GM23338 (cell line): ENCODE results near the gene MYBPC2. TPM values are rescaled to one million over a fixed set of nuclear protein-coding genes. Genes with fewer than 3 reads are reported as not detected.

Experiments used
- ATAC-seq: fragments of 200-7000 bp; cut with Tn5 transposase; 3 replicates; pipeline ENCODE4 v1.9.1; 2020
- DNase-seq: peaks from one replicate; pipeline ENCODE4 v3.0.0-alpha.2; 2015; ENCODE audit warnings: low spot score
- H2AFZ ChIP-seq: fragments of 200-600 bp; sonication (generic); 2 replicates; pipeline ENCODE4 v1.8.0; 2016; ENCODE audit warnings: antibody characterized with exemption, mild to moderate bottlenecking, moderate library complexity
- H3F3A ChIP-seq: fragments of 200-600 bp; sonication (generic); replicated peaks from 2 replicates; pipeline ENCODE4 v1.8.0; 2017; ENCODE audit warnings: antibody characterized with exemption, mixed run types, low read depth
- H3K27ac ChIP-seq: fragments of 200-600 bp; sonication (generic); 2 replicates; pipeline ENCODE4 v1.6.1; 2016; ENCODE audit warnings: low read depth
- H3K27me3 ChIP-seq: fragments of 200-600 bp; sonication (generic); 2 replicates; pipeline ENCODE4 v1.8.0; 2016; ENCODE audit warnings: mild to moderate bottlenecking, mixed run types, moderate library complexity; ENCODE audit not compliant: insufficient read depth
- H3K36me3 ChIP-seq: fragments of 200-600 bp; sonication (generic); 2 replicates; pipeline ENCODE4 v1.8.0; 2016; ENCODE audit warnings: mild to moderate bottlenecking; ENCODE audit not compliant: insufficient read depth
- H3K4me1 ChIP-seq: fragments of 200-600 bp; sonication (generic); 2 replicates; pipeline ENCODE4 v1.8.0; 2016; ENCODE audit warnings: mild to moderate bottlenecking, moderate library complexity; ENCODE audit not compliant: insufficient read depth
- H3K4me2 ChIP-seq: fragments of 200-600 bp; sonication (generic); 2 replicates; pipeline ENCODE4 v1.7.1; 2017; ENCODE audit warnings: mixed run types
- H3K4me3 ChIP-seq: fragments of 200-600 bp; sonication (generic); 2 replicates; pipeline ENCODE4 v1.6.1; 2016; ENCODE audit warnings: mixed run types
- H3K79me2 ChIP-seq: fragments of 200-600 bp; sonication (generic); replicated peaks from 2 replicates; pipeline ENCODE4 v1.8.0; 2017; ENCODE audit warnings: mild to moderate bottlenecking; ENCODE audit not compliant: insufficient read depth
- H3K9me2 ChIP-seq: fragments of 200-600 bp; sonication (generic); 2 replicates; pipeline ENCODE4 v1.8.0; 2017; ENCODE audit not compliant: insufficient read depth
- H4K20me1 ChIP-seq: fragments of 200-600 bp; sonication (generic); replicated peaks from 2 replicates; pipeline ENCODE4 v1.8.0; 2017; ENCODE audit warnings: mild to moderate bottlenecking; ENCODE audit not compliant: insufficient read depth
- H3K27ac Mint-ChIP-seq: 2 replicates; pipeline ENCODE4 v1.8.0; 2020; ENCODE audit warnings: inconsistent platforms, mild to moderate bottlenecking, moderate library complexity, mixed read lengths
- H3K27me3 Mint-ChIP-seq: 3 replicates; pipeline ENCODE4 v1.8.0; 2022; ENCODE audit warnings: low read depth, mild to moderate bottlenecking, moderate library complexity, mixed read lengths, inconsistent platforms; ENCODE audit not compliant: insufficient read depth, poor library complexity
- H3K36me3 Mint-ChIP-seq: 3 replicates; pipeline ENCODE4 v1.8.0; 2021; ENCODE audit warnings: low read depth, mild to moderate bottlenecking, inconsistent platforms, moderate library complexity, mixed read lengths
- H3K4me1 Mint-ChIP-seq: 3 replicates; pipeline ENCODE4 v1.8.0; 2020; ENCODE audit warnings: mild to moderate bottlenecking, inconsistent platforms, mixed read lengths
- H3K4me3 Mint-ChIP-seq: 3 replicates; pipeline ENCODE4 v1.8.0; 2021; ENCODE audit warnings: moderate library complexity, mild to moderate bottlenecking, inconsistent platforms, mixed read lengths
- H3K9me3 Mint-ChIP-seq: 3 replicates; pipeline ENCODE4 v1.8.0; 2020; ENCODE audit warnings: moderate library complexity, mild to moderate bottlenecking, inconsistent platforms, mixed read lengths
- CTCF ChIP-seq, 2 experiments: fragments of 200-600 bp in 1 of 2; sonication (generic) in 1 of 2; conservative IDR thresholded peaks; 2 replicates each; pipeline versions ENCODE4 v1.5.1 to v1.6.1; 2016 to 2017; ENCODE audit warnings: antibody characterized with exemption in 2 of 2, low read depth in 2 of 2, mild to moderate bottlenecking in 2 of 2, moderate library complexity in 1 of 2
- EZH2phosphoT487 ChIP-seq: fragments of 200-600 bp; sonication (generic); IDR thresholded peaks from one replicate; pipeline ENCODE4 v1.8.1; 2018; ENCODE audit warnings: antibody characterized with exemption; ENCODE audit not compliant: unreplicated experiment
- JUNB ChIP-seq: IDR thresholded peaks from one replicate; pipeline ENCODE4 v1.6.1; 2016; ENCODE audit warnings: antibody characterized with exemption; ENCODE audit not compliant: unreplicated experiment
- POLR2AphosphoS5 ChIP-seq: IDR thresholded peaks from 2 replicates; pipeline ENCODE4 v1.6.1; 2016; ENCODE audit warnings: antibody characterized with exemption, low read depth
- STAT1 ChIP-seq: IDR thresholded peaks from one replicate; pipeline ENCODE4 v1.6.1; 2016; ENCODE audit warnings: antibody characterized with exemption; ENCODE audit not compliant: unreplicated experiment
- ZNF331 ChIP-seq: fragments of 250-450 bp; sonication (Bioruptor Pico); IDR thresholded peaks from 2 replicates; pipeline ENCODE4 v1.5.0; 2020; ENCODE audit warnings: low read depth, mild to moderate bottlenecking, moderate library complexity
- ZNF462 ChIP-seq: fragments of 250-450 bp; sonication (Bioruptor Pico); IDR thresholded peaks from 2 replicates; pipeline ENCODE4 v1.5.0; 2020; ENCODE audit warnings: mild to moderate bottlenecking, moderate library complexity
- polyA plus RNA-seq: library from polyadenylated mRNA; unstranded; fragments of >200 nt; fragmentation: Nextera tagmentation; extraction: Ambion mirVana; gene quantifications from 2 replicates; pipeline ENCODE4 v1.2.1, GENCODE V29; 2016
- total RNA-seq: library from RNA; depleted of rRNA; stranded (reverse); fragments of >200 nt; shearing (Covaris generic); gene quantifications from 2 replicates; pipeline ENCODE4 v1.2.3, GENCODE V29; 2014
- TF ChIP-seq, protein P1 (sequence below): IDR thresholded peaks from one replicate; pipeline ENCODE4 v1.6.1; 2018; ENCODE audit warnings: antibody characterized with exemption; ENCODE audit not compliant: unreplicated experiment

MYBPC2 gene
- total and polyA plus RNA-seq, 2 experiments from 2014 or later: 4.2 to 5.9 TPM

DNA sequence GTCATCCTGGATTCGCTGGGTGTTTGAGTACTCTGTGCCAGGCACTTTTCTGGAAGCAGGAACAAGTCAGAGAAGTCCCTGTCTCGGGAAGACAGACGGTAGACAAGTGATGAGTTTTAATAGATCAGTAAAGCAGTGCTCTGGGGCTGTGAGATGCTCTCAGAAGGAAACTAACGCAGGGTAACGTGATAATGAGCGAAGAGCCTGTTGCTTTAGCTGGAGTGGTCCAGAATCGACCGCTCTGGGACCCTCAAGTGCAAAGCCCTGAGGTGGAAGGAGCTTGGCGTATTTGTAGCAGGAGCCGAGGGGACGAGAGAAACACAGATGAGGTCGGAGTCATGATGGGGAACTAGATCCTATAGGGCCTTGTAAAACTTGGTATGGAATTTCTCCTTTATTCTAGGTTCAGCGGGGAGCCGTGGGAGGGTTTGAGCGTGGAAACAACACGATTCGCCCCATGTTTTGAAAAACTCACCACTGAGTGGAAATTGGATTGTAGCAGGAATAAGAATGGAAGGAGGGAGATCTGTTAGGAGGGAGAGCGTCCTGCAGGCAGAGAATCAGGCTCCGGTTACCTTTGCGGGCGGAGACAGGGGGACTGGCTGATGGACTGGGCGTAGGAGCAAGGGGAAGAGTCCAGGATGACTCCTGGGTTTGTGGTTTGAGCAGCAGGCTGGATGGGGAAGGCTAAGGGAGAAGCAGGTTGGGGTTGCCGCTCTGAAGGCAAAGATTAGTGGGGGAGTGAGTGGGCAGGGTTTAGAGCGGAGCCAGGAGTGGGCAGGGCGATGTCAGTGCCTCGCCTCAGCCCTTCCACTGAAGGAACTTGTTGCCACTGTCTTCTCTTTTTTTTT is 47.8 kb upstream of the MYBPC2 start (continued):
- TF ChIP-seq CTCF (conservative IDR thresholded peaks at IDR 0.05; ENCODE audit: low read depth in 2 of 2) (no peak), EZH2phosphoT487 (no peak)

DNA sequence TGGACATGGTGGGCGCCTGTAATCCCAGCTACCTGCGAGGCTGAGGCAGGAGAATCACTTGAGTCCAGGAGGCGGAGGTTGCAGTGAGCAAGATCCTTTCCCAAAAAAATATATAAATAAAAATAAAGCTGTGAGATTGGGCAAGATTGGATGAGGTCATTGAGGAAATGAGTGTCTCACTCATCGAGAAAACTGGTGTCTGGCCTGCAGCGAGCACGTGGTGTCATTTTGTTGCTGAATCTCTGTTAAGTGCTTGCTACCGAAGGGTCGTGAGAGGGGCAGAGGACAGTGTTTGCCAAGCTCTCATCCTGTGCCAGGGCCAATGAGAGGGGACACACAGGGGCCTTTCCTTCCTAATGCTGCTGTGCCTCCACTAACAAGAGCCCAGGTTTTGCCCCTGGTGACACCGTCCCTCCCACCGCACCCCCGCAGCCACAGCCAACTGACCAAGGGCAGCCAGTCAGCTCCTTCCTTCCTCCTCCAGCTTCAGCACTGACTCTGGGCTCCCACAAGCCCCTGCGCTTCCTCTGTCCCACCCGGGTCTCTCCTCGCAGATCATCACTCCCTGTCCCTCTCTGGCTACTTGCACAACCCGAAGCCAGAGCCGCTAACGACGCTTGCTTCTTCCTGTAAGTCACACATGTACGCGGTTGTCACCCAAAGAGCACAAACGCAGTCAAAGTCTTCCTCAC is 45.4 kb upstream of the MYBPC2 start:
- DNase-seq: no peak
- ATAC-seq: no peak
- Histone ChIP-seq H3K9me2 (no peaks in the 10 kb centered on the region), H4K20me1 (peaks cover 8% of the 10 kb centered on the region), H3K4me1 (peaks cover 18% of the 10 kb centered on the region), H3K4me2 (no peak overlapping the region), H3F3A (peaks cover 6% of the 10 kb centered on the region), H3K27ac (no peak overlapping the region), H2AFZ (no peak overlapping the region), H3K27me3 (no peaks in the 10 kb centered on the region), H3K36me3 (peaks cover 19% of the 10 kb centered on the region), H3K4me3 (no peak overlapping the region), H3K79me2 (peaks cover 67% of the 10 kb centered on the region)
- Mint-ChIP-seq H3K27me3 (peaks cover 16% of the 10 kb centered on the region), H3K27ac (peak overlapping the region; percentile 46; the same call in 1 of the 2 replicates), H3K36me3 (peaks cover 66% of the 10 kb centered on the region), H3K9me3 (peaks cover 23% of the 10 kb centered on the region), H3K4me3 (peak overlapping the region; percentile 1; the same call in 1 of the 3 replicates), H3K4me1 (peaks cover 21% of the 10 kb centered on the region)
- TF ChIP-seq ZNF462 (CRISPR knock-in tag) (no peak), CTCF (conservative IDR thresholded peaks at IDR 0.05; ENCODE audit: low read depth in 2 of 2) (no peak), POLR2AphosphoS5 (no peak), JUNB (no peak), ZNF331 (no peak), STAT1 (no peak), EZH2phosphoT487 (no peak)
- TF ChIP-seq, protein P1, sequence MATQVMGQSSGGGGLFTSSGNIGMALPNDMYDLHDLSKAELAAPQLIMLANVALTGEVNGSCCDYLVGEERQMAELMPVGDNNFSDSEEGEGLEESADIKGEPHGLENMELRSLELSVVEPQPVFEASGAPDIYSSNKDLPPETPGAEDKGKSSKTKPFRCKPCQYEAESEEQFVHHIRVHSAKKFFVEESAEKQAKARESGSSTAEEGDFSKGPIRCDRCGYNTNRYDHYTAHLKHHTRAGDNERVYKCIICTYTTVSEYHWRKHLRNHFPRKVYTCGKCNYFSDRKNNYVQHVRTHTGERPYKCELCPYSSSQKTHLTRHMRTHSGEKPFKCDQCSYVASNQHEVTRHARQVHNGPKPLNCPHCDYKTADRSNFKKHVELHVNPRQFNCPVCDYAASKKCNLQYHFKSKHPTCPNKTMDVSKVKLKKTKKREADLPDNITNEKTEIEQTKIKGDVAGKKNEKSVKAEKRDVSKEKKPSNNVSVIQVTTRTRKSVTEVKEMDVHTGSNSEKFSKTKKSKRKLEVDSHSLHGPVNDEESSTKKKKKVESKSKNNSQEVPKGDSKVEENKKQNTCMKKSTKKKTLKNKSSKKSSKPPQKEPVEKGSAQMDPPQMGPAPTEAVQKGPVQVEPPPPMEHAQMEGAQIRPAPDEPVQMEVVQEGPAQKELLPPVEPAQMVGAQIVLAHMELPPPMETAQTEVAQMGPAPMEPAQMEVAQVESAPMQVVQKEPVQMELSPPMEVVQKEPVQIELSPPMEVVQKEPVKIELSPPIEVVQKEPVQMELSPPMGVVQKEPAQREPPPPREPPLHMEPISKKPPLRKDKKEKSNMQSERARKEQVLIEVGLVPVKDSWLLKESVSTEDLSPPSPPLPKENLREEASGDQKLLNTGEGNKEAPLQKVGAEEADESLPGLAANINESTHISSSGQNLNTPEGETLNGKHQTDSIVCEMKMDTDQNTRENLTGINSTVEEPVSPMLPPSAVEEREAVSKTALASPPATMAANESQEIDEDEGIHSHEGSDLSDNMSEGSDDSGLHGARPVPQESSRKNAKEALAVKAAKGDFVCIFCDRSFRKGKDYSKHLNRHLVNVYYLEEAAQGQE: no peak
